ENCODE data around the gene MRGPRG. TPM values are rescaled to one million over a fixed set of nuclear protein-coding genes. Genes with fewer than 3 reads are reported as not detected.

MRGPRG gene
- total and polyA plus RNA-seq, 7 experiments from 2014 or later, result not detected

DNA sequence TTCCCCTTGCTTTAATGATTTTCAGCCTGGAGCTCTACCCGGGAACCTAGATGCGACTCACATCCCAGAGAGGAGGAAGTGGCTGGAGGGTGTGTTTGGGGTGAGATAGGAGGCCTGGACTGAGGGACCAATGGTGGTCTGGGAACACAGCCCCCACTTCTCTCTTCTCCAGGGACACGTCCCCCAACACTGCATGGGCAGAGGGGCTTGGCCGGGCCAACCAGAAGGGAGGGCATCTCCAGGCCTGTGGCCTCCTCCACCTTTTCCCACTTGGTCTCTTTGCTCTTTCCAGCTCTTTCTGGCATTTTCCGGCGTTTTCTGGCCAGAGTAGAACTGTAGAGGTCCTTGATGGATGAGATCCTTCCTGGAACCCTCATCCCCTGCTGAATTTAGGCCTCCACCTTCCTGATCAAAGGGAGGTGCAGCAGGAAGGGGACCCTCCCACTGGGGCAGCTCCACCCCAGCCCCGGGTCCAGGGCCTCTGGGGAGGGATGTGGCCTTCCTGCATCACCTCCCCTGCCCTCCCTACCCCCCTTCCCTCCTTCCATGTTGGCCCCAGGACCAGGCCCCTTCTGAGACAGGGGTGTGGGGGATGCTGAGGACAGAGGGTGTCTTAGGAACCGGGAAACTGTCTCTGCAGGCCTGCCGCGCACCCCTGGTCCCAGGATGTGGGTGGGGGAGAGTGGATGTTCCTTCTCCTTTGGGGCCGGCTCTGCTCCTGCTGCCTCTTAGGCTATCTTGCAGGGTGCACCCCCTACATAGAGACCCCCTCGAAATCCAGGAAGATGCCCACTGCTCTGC is 24.4 kb downstream of the MRGPRG start:
- Mint-ChIP-seq H3K27me3 (peaks cover 0 to 5% (median 4%) of the 10 kb centered on the region in 5 donors), H3K27ac (no peak overlapping the region), H3K36me3 (no peaks in the 10 kb centered on the region), H3K4me3 (no peak overlapping the region), H3K4me1 (no peaks in the 10 kb centered on the region), H3K9me3 (no peaks in the 10 kb centered on the region)
- Histone ChIP-seq H3K36me3 (ENCODE audit: control insufficient read depth in 2 of 3, insufficient read depth in 3 of 3, low read length in 3 of 3) (no peaks in the 10 kb centered on the region), H3K27me3 (ENCODE audit: control insufficient read depth in 2 of 2, insufficient read depth in 2 of 2, low read length in 2 of 2) (no peaks in the 10 kb centered on the region), H3K4me1 (ENCODE audit: control insufficient read depth in 2 of 2, insufficient read depth in 2 of 2, low read length in 2 of 2) (no peaks in the 10 kb centered on the region), H3K9me3 (ENCODE audit: control insufficient read depth in 2 of 3, low read length in 3 of 3) (peaks cover 0 to 3% (median 0%) of the 10 kb centered on the region in 3 experiments), H3K27ac (ENCODE audit: low read depth, low read length) (no peak overlapping the region), H3K4me3 (ENCODE audit: low read length) (no peak overlapping the region)
- DNase-seq, result no peak
- intact Hi-C loops (cut with micrococcal nuclease), result no loop called here
- no peak for ATAC-seq
- CTCF ChIA-PET, result no interaction called here
- POLR2A ChIA-PET, result no interaction called here

DNA sequence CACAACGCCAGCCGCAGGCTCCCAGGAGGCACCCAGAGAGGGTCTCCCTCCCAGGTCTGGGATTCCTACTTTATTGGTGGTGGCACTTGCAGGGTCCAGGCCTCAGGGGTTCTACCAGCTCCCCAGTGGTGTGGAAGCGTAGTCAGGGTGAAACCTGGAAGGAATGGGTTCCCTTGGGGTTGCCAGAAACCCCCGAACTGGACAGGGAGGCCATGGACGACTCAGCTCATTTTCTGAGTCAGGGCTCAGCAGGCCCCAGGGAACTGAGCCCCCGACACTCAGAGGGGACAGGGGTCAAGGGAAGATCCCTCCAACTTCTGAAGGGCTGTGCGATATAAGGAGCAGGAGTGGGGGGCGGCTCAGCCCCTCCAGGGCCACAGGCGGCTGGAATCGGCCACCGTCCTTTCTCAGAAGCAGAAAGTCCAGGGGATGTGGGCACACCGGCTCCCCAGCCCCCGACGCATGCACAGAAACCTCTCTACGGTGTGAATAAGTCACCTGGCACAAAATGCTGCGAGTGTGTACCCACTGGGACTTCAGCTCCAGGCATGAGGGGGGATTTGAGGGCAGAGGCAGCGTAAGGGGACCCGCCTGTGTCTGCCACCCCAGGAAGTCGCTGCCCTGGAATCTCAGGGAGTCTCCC is 25.1 kb downstream of the MRGPRG start:
- no peak overlapping the region for H3K4me3 Mint-ChIP-seq

DNA sequence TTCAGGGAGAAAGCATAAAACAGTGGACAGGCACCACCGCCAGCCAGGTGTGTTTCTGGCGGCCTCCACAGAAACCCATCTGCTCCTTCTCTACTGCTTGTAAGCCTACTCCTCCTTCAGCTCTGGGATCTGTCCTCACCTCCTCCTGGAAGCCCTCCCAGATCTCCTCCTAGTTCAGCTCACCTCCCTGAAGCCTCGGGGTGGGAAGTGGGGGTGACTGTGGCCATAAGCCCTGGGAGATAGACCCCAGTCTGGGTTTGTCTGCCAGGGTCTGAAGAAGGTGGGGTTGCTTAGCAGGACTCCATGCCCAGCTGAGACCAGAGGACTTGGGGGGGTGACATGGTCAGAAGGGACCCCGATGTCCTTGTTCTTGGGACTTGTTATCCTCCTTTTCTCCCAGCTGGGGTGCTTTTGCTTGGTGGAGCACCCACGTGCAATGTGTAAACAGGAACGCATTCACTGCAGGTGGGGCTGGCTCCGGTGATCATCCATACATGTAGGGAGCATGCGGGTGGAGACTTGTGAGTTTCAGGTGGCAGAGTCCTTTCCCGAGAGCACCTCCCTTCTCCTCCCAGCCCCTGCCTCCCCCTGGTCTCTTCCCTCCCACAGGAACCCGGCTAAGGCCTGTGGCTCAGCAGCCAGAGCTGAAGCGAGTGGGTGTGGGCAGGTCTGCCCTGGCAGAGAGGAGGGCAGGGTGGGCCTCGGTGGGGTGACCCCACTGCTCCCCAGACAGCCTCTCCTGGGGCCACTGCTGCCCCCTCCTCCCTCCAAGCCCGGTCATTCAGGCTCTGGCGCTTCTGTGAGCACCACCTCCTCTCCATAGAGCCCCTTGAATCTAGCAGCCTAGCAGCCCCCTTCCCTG is 25.9 kb downstream of the MRGPRG start:
- Mint-ChIP-seq H3K27me3 (no peaks in the 10 kb centered on the region), H3K4me1 (no peaks in the 10 kb centered on the region), H3K4me3 (no peak overlapping the region), H3K9me3 (no peaks in the 10 kb centered on the region), H3K27ac (no peak overlapping the region), H3K36me3 (no peaks in the 10 kb centered on the region)
- Histone ChIP-seq H3K27ac (ENCODE audit: low read depth, low read length) (no peak overlapping the region), H3K36me3 (ENCODE audit: control insufficient read depth in 2 of 3, insufficient read depth in 3 of 3, low read length in 3 of 3) (no peaks in the 10 kb centered on the region), H3K27me3 (ENCODE audit: control insufficient read depth in 2 of 2, insufficient read depth in 2 of 2, low read length in 2 of 2) (no peaks in the 10 kb centered on the region), H3K4me1 (ENCODE audit: control insufficient read depth in 2 of 2, insufficient read depth in 2 of 2, low read length in 2 of 2) (no peaks in the 10 kb centered on the region), H3K4me3 (ENCODE audit: low read length) (no peak overlapping the region), H3K9me3 (ENCODE audit: control insufficient read depth in 2 of 3, low read length in 3 of 3) (peaks cover 0 to 3% (median 0%) of the 10 kb centered on the region in 3 experiments)
- no peak for ATAC-seq
- ChIA-PET CTCF (no interaction called here), POLR2A (no interaction called here)
- intact Hi-C loops (cut with micrococcal nuclease), result no loop called here
- DNase-seq, result no peak

More for the DNA sequence above, 25.1 kb downstream of the MRGPRG start:
- H3K9me3 ChIP-seq (ENCODE audit: control insufficient read depth in 2 of 3, low read length in 3 of 3), result peaks cover 0 to 3% (median 0%) of the 10 kb centered on the region in 3 experiments
- no peak overlapping the region for H3K4me3 ChIP-seq (ENCODE audit: low read length)
- no peak for DNase-seq
- H3K36me3 ChIP-seq (ENCODE audit: control insufficient read depth in 2 of 3, insufficient read depth in 3 of 3, low read length in 3 of 3), result no peaks in the 10 kb centered on the region
- H3K4me1 Mint-ChIP-seq, result no peaks in the 10 kb centered on the region
- H3K27me3 Mint-ChIP-seq, result peaks cover 0 to 3% (median 3%) of the 10 kb centered on the region in 5 donors
- H3K36me3 Mint-ChIP-seq, result no peaks in the 10 kb centered on the region
- intact Hi-C loops (cut with micrococcal nuclease), result no loop called here
- no peaks in the 10 kb centered on the region for H3K4me1 ChIP-seq (ENCODE audit: control insufficient read depth in 2 of 2, insufficient read depth in 2 of 2, low read length in 2 of 2)
- ATAC-seq, result no peak
- CTCF ChIA-PET, result no interaction called here
- no peak overlapping the region for H3K27ac ChIP-seq (ENCODE audit: low read depth, low read length)
- POLR2A ChIA-PET, result no interaction called here
- H3K27ac Mint-ChIP-seq, result no peak overlapping the region
- no peaks in the 10 kb centered on the region for H3K27me3 ChIP-seq (ENCODE audit: control insufficient read depth in 2 of 2, insufficient read depth in 2 of 2, low read length in 2 of 2)
- H3K9me3 Mint-ChIP-seq, result no peaks in the 10 kb centered on the region

DNA sequence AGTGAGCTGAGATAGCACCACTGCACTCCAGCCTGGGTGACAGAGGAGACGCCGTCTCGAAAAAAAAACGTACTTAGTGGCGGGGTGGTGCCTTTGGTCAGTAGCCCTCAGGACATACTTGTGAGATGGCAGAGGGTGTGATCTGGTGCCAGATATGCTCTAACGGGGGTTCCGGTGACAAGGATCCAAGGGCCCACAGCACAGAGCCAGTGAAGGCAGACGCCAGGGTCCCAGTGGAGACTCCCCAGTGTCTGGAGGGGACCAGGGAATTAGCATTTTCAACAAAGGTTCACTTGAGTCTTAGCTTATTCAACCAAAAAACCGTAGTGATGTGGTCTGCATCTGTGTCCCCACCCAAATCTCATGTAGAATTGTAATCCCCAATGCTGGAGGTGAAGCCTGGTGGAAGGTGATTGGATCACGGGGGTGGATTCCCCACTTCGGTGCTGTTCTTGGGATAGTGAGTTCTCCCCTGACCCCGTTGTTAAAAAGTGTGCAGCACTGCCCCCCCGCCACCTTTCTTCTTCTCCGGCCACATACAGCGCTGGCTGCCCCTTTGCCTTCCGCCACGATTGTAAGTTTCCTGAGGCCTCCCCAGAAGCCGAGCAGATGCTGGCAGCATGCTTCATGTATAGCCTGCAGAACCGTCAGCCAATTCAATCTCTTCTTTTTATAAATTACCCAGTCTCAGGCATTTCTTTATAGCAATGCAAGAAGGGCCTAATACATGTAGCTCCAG is 26.9 kb downstream of the MRGPRG start:
- H3K27me3 ChIP-seq (ENCODE audit: control insufficient read depth in 2 of 2, insufficient read depth in 2 of 2, low read length in 2 of 2), result no peaks in the 10 kb centered on the region
- H3K4me1 ChIP-seq (ENCODE audit: control insufficient read depth in 2 of 2, insufficient read depth in 2 of 2, low read length in 2 of 2), result no peaks in the 10 kb centered on the region
- H3K27ac ChIP-seq (ENCODE audit: low read depth, low read length), result no peak overlapping the region
- no peak for ATAC-seq
- Mint-ChIP-seq H3K36me3 (no peaks in the 10 kb centered on the region), H3K27me3 (no peaks in the 10 kb centered on the region), H3K4me1 (no peaks in the 10 kb centered on the region), H3K4me3 (no peak overlapping the region), H3K27ac (peak overlapping the region in 1 of 9 donors; percentile 9), H3K9me3 (no peaks in the 10 kb centered on the region)
- ChIA-PET CTCF (no interaction called here), POLR2A (no interaction called here)
- no peak for DNase-seq
- no peak overlapping the region for H3K4me3 ChIP-seq (ENCODE audit: low read length)
- intact Hi-C loops (cut with micrococcal nuclease), result no loop called here
- H3K36me3 ChIP-seq (ENCODE audit: control insufficient read depth in 2 of 3, insufficient read depth in 3 of 3, low read length in 3 of 3), result no peaks in the 10 kb centered on the region
- peaks cover 0 to 3% (median 0%) of the 10 kb centered on the region in 3 experiments for H3K9me3 ChIP-seq (ENCODE audit: control insufficient read depth in 2 of 3, low read length in 3 of 3)

DNA sequence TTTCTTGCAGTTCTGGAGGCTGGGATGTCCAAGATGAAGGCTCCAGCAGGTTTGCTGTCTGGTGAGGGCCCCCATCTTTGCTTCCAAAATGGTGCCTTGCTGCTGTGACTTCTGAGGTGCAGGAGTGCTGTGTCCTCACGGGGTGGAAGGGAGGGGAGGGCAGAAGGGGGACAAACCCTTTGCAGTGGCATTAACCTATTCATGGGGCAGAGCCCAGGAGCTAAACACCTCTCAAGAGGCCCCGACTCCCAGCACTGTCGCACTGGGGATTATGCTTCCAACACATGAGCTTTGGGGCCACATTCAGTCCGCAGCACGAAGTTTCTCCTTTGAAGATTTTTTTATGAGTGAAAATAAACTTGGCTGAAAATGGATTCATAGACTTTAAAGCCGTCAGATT is 28.0 kb downstream of the MRGPRG start:
- POLR2A ChIA-PET, result no interaction called here
- no peaks in the 10 kb centered on the region for H3K27me3 ChIP-seq (ENCODE audit: control insufficient read depth in 2 of 2, insufficient read depth in 2 of 2, low read length in 2 of 2)
- peaks cover 0 to 3% (median 0%) of the 10 kb centered on the region in 3 experiments for H3K9me3 ChIP-seq (ENCODE audit: control insufficient read depth in 2 of 3, low read length in 3 of 3)
- no peak overlapping the region for H3K4me3 ChIP-seq (ENCODE audit: low read length)
- H3K9me3 Mint-ChIP-seq, result no peaks in the 10 kb centered on the region
- H3K4me3 Mint-ChIP-seq, result no peak overlapping the region
- H3K4me1 Mint-ChIP-seq, result no peaks in the 10 kb centered on the region
- ATAC-seq (no peak), DNase-seq (no peak)
- H3K4me1 ChIP-seq (ENCODE audit: control insufficient read depth in 2 of 2, insufficient read depth in 2 of 2, low read length in 2 of 2), result no peaks in the 10 kb centered on the region
- H3K36me3 ChIP-seq (ENCODE audit: control insufficient read depth in 2 of 3, insufficient read depth in 3 of 3, low read length in 3 of 3), result no peaks in the 10 kb centered on the region
- intact Hi-C loops (cut with micrococcal nuclease), result no loop called here
- no peak overlapping the region for H3K27ac Mint-ChIP-seq
- no peaks in the 10 kb centered on the region for H3K27me3 Mint-ChIP-seq
- H3K36me3 Mint-ChIP-seq, result no peaks in the 10 kb centered on the region
- CTCF ChIA-PET, result no interaction called here
- no peak overlapping the region for H3K27ac ChIP-seq (ENCODE audit: low read depth, low read length)

DNA sequence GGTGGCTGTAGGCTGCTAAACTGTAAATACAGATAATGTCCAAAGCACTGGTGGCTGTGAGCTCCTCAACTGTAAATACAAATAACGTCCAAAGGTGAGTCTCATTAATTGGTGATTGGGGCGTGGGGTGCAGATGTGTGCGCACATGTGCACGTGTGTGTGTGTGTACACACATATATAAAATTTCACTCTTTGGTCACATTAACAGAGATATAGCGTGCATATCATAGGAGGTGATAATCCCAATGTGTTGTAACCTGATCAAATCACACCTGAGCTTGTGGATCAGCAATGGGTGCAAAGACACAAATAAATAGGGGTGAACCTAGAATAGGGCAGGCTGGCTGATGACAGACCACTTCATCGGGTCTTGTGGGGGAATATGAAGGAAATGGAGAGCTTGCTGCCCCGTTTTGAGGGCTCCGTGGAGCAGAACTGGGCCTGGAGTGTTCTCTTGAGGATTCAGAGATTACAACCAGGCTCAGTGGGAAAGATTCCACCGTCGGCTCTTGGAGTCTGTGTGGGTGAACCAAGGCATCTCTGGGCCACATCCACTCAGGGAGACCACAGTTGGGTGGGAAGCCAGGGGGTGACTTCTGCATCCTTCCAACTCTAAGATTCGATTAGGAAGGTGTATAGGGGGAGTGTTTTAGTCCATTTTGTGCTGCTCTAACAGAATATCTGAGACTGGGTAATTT is 28.6 kb downstream of the MRGPRG start:
- Mint-ChIP-seq H3K36me3 (no peaks in the 10 kb centered on the region), H3K9me3 (no peaks in the 10 kb centered on the region), H3K27ac (no peak overlapping the region), H3K4me1 (no peaks in the 10 kb centered on the region), H3K4me3 (no peak overlapping the region), H3K27me3 (no peaks in the 10 kb centered on the region)
- Histone ChIP-seq H3K27me3 (ENCODE audit: control insufficient read depth in 2 of 2, insufficient read depth in 2 of 2, low read length in 2 of 2) (no peaks in the 10 kb centered on the region), H3K9me3 (ENCODE audit: control insufficient read depth in 2 of 3, low read length in 3 of 3) (peaks cover 0 to 3% (median 0%) of the 10 kb centered on the region in 3 experiments), H3K27ac (ENCODE audit: low read depth, low read length) (no peak overlapping the region), H3K36me3 (ENCODE audit: control insufficient read depth in 2 of 3, insufficient read depth in 3 of 3, low read length in 3 of 3) (no peaks in the 10 kb centered on the region), H3K4me3 (ENCODE audit: low read length) (no peak overlapping the region), H3K4me1 (ENCODE audit: control insufficient read depth in 2 of 2, insufficient read depth in 2 of 2, low read length in 2 of 2) (no peaks in the 10 kb centered on the region)
- ChIA-PET CTCF (no interaction called here), POLR2A (no interaction called here)
- intact Hi-C loops (cut with micrococcal nuclease), result no loop called here
- DNase-seq (no peak), ATAC-seq (no peak)
